Mucosa of descending colon (tissue), 3 donors: ENCODE results near the gene AKAP13. TPM values are rescaled to one million over a fixed set of nuclear protein-coding genes. Genes with fewer than 3 reads are reported as not detected.
"Not testable (repeated sequence)": the region's sequence is repeated elsewhere in the genome, so short reads cannot be mapped to it uniquely, and the experiment has no call there.

Source experiments
- ATAC-seq: fragments of 200-7000 bp; cut with Tn5 transposase; one replicate; pipeline ENCODE4 v1.9.1; 2020; ENCODE audit warnings: mild to moderate bottlenecking, moderate library complexity
- DNase-seq, 3 donors: peaks; one replicate each; pipeline ENCODE4 v3.0.0-alpha.2; 2020
- H3K36me3 ChIP-seq: fragments of 200-600 bp; one replicate; pipeline ENCODE4 v1.8.0; 2021; ENCODE audit warnings: low read depth, mild to moderate bottlenecking
- H3K4me1 ChIP-seq: fragments of 200-600 bp; one replicate; pipeline ENCODE4 v1.8.0; 2021; ENCODE audit warnings: low read depth, mild to moderate bottlenecking
- H3K4me3 ChIP-seq: fragments of 200-600 bp; one replicate; pipeline ENCODE4 v1.8.0; 2021; ENCODE audit warnings: mild to moderate bottlenecking
- H3K9me3 ChIP-seq: fragments of 200-600 bp; one replicate; pipeline ENCODE4 v1.8.0; 2021; ENCODE audit warnings: mild to moderate bottlenecking
- intact Hi-C, 2 donors: fragments of 100-400 bp; cut with DNase I in 1 of 2; cut with micrococcal nuclease in 1 of 2; formaldehyde crosslinking; loops; one replicate each; pipeline versions ENCODE4 v1.11.0 to v1.11.1; 2022; cut with DNase I, micrococcal nuclease
- total RNA-seq, 3 donors: library from RNA; stranded (reverse); fragmentation: NEBNext Ultra II Directional in 2 of 3; extraction: Animal tissue kit (Norgen Biotek cat#: 25700) in 2 of 3; gene quantifications; one replicate each; pipeline versions ENCODE4 v1.2.1 to v1.2.4, GENCODE V29; 2021 to 2023
- TF ChIP-seq, protein P1 (sequence below): fragments of 200-600 bp; IDR thresholded peaks from one replicate; pipeline ENCODE4 v1.8.0; 2022; ENCODE audit warnings: antibody characterized with exemption, mild to moderate bottlenecking
- donor health status: DM: no; HTN: no; CAD: no; lungs with moderate emphysema.
- donor health status: DM: no; HTN: no; CAD: no.
- donor health status: DM: no; HTN: yes; CAD: no.

Gene AKAP13
- total RNA-seq, 3 donors from 2014 or later: 141 to 173 (median 150) TPM

DNA sequence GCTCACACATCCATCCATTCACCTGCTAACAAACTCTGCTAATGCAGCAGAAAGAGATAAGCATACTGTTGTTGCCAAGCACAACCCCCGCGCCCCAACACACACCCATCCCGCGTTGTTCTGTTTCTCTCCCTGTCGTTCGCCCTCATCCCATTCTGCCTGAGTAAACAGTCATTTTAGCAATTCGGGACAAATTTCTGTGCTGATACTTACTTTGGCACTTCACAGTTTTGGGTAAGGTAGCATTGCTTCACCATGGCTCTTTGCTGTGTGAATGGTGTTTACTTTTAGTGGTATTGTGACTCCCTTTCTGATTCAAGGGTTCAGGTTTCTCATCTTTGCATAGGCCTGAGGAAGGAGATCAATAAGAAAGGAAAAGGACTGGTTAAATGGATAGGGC lies 149.7 kb downstream of the AKAP13 start:
- intact Hi-C loops: no loop called here
- DNase-seq (no peak), ATAC-seq (no peak)
- no peaks in the 10 kb centered on the region for H3K9me3 ChIP-seq
- peaks cover 12% of the 10 kb centered on the region for H3K4me1 ChIP-seq
- no peak overlapping the region for H3K4me3 ChIP-seq
- no peaks in the 10 kb centered on the region for H3K36me3 ChIP-seq
- TF ChIP-seq, protein P1, sequence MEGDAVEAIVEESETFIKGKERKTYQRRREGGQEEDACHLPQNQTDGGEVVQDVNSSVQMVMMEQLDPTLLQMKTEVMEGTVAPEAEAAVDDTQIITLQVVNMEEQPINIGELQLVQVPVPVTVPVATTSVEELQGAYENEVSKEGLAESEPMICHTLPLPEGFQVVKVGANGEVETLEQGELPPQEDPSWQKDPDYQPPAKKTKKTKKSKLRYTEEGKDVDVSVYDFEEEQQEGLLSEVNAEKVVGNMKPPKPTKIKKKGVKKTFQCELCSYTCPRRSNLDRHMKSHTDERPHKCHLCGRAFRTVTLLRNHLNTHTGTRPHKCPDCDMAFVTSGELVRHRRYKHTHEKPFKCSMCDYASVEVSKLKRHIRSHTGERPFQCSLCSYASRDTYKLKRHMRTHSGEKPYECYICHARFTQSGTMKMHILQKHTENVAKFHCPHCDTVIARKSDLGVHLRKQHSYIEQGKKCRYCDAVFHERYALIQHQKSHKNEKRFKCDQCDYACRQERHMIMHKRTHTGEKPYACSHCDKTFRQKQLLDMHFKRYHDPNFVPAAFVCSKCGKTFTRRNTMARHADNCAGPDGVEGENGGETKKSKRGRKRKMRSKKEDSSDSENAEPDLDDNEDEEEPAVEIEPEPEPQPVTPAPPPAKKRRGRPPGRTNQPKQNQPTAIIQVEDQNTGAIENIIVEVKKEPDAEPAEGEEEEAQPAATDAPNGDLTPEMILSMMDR: no peak

DNA sequence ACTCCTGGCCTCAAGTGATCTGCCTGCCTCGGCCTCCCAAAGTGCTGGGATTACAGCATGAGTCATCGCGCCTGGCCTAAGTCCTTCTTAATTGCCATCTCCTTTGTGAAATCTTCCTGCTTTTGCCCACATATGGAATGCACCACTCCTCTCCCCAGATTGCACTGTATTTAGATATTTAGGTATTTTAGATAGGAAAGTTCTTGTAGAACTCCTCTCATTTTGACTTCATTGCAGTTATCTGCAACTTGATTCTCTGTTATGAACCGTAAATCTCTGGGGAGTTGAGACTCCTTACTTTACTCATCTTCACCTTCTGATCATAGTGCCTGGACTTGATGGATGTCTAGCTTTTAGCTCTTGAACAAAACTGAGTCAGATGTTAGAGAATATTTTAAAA lies 150.7 kb downstream of the AKAP13 start:
- Histone ChIP-seq H3K4me1 (peaks cover 13% of the 10 kb centered on the region), H3K36me3 (no peaks in the 10 kb centered on the region), H3K9me3 (no peaks in the 10 kb centered on the region), H3K4me3 (no peak overlapping the region)
- TF ChIP-seq, protein P1: no peak
- intact Hi-C loops: no loop called here
- ATAC-seq: no peak
- no peak for DNase-seq

- Histone ChIP-seq H3K9me3 (no peaks in the 10 kb centered on the region), H3K4me3 (no peak overlapping the region), H3K36me3 (no peaks in the 10 kb centered on the region), H3K4me1 (peaks cover 13% of the 10 kb centered on the region)
- ATAC-seq: no peak
- TF ChIP-seq, protein P1: no peak
- no peak for DNase-seq
- intact Hi-C loops: no loop called here
Observed at GRCh38 chr15:85532689-85533088, 152.3 kb downstream of the AKAP13 start.

GRCh38 chr15:85534031-85534430 lies 153.6 kb downstream of the AKAP13 start:
- intact Hi-C loops: no loop called here
- Histone ChIP-seq H3K4me3 (no peak overlapping the region), H3K4me1 (peaks cover 13% of the 10 kb centered on the region), H3K36me3 (no peaks in the 10 kb centered on the region), H3K9me3 (no peaks in the 10 kb centered on the region)
- TF ChIP-seq, protein P1: no peak
- ATAC-seq (peak; percentile 97), DNase-seq (peak in 1 of 3 donors; percentile 43)

DNA sequence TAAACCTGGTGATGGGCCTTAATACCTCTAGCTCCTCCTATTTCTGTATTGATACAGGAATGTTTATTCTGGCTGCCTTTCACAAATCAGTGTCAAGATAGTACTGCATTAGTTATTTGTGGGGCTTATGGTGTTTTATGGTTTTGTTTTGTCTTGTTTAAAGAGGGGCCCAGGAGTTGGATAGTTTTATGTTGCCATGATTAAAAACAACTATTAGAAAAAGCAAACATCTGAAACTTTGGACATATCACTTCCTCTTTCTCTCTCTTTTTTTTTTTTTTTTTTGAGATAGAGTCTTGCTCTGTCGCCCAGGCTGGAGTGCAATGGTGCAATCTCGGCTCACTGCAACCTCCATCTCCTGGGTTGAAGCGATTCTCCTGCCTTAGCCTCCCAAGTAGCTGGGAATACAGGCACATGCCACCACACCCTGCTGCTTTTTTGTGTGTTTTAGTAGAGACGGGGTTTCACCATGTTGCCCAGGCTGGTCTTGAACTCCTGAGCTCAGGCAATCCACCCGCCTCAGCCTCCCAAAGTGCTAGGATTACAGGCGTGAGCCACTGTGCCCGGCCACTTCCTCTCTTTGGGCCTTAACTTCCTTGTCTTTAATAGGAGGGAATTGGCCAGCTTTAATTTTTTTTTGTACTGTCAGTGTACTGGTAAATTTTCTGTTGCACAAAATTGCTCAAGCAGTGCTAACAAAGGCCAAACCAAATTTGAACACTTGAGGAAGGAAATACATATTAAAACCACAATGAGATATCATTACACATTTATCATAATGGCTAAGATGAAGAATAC lies 155.3 kb downstream of the AKAP13 start:
- H3K4me3 ChIP-seq, intact Hi-C loops, ATAC-seq, H3K36me3 ChIP-seq, H3K9me3 ChIP-seq: not testable (repeated sequence)
- peaks cover 21% of the 10 kb centered on the region for H3K4me1 ChIP-seq
- DNase-seq: peak in 1 of 3 donors; percentile 54

DNA sequence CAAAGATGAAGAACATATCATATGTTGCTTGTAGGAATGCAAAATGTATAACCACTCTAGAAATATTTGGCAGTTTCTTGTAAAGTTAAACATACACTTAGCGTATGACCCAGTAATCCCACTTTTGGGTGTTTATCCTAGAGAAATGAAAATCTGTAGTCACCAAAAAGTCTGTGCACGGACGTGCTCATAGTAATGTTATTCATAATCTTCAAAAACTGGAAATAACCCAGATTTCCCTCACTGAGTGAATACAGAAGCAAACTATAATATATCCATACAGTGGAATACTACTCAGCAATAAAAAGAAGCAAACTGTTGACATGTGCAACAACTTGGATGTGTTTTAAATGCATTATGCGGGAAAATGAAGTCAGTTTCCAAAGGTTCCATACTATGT lies 155.9 kb downstream of the AKAP13 start:
- Histone ChIP-seq H3K9me3 (no peaks in the 10 kb centered on the region), H3K4me1 (peaks cover 23% of the 10 kb centered on the region), H3K36me3 (no peaks in the 10 kb centered on the region), H3K4me3 (no peak overlapping the region)
- no peak for ATAC-seq
- intact Hi-C loops: no loop called here
- no peak for DNase-seq
- TF ChIP-seq, protein P1: no peak
